Measurements from ENCODE around the gene FAM81A.
A peak's percentile ranks its signal among the peaks of the same experiment; 100 is the strongest.
"Not testable (repeated sequence)": the region's sequence is repeated elsewhere in the genome, so short reads cannot be mapped to it uniquely, and the experiment has no call there.

The FAM81A gene

GRCh38 chr15:59424616-59425015 is 13.4 kb upstream of the FAM81A start:
- no peak for DNase-seq (ENCODE audit: low read depth, low spot score)

GRCh38 chr15:59428898-59429297 is 9.1 kb upstream of the FAM81A start:
- not testable (repeated sequence) for DNase-seq (ENCODE audit: low read depth, low spot score)

- no peak for DNase-seq (ENCODE audit: low read depth, low spot score)
Observed at GRCh38 chr15:59432389-59432788, 5.6 kb upstream of the FAM81A start.

GRCh38 chr15:59434481-59434880 is 3.5 kb upstream of the FAM81A start:
- DNase-seq (ENCODE audit: low read depth, low spot score) = no peak

- DNase-seq (ENCODE audit: low read depth, low spot score) = no peak
Observed at GRCh38 chr15:59436774-59437141, 1.2 kb upstream of the FAM81A start.

GRCh38 chr15:59437142-59437816 is 707 bp upstream of the FAM81A start:
- no peak for DNase-seq (ENCODE audit: low read depth, low spot score)

- DNase-seq (ENCODE audit: low read depth, low spot score) = no peak
Observed at GRCh38 chr15:59438625-59439290, 772 bp downstream of the FAM81A start.

GRCh38 chr15:59439576-59439975 is 1.6 kb downstream of the FAM81A start:
- DNase-seq (ENCODE audit: low read depth, low spot score) = no peak

GRCh38 chr15:59443341-59444072 is 5.5 kb downstream of the FAM81A start:
- no peak for DNase-seq (ENCODE audit: low read depth, low spot score)

- no peak for DNase-seq (ENCODE audit: low read depth, low spot score)
Observed at GRCh38 chr15:59444081-59444835, 6.3 kb downstream of the FAM81A start.

- DNase-seq (ENCODE audit: low read depth, low spot score) = no peak
Observed at GRCh38 chr15:59444980-59445545, 7.1 kb downstream of the FAM81A start.

GRCh38 chr15:59446232-59446957 is 8.4 kb downstream of the FAM81A start:
- DNase-seq (ENCODE audit: low read depth, low spot score) = no peak

GRCh38 chr15:59447367-59447766 is 9.4 kb downstream of the FAM81A start:
- no peak for DNase-seq (ENCODE audit: low read depth, low spot score)

- no peak for DNase-seq (ENCODE audit: low read depth, low spot score)
Observed at GRCh38 chr15:59448871-59449270, 10.9 kb downstream of the FAM81A start.

- no peak for DNase-seq (ENCODE audit: low read depth, low spot score)
Observed at GRCh38 chr15:59453474-59454215, 15.7 kb downstream of the FAM81A start.

- DNase-seq (ENCODE audit: low read depth, low spot score) = peak; percentile 35
Observed at GRCh38 chr15:59456114-59456513, 18.1 kb downstream of the FAM81A start.

- DNase-seq (ENCODE audit: low read depth, low spot score) = no peak
Observed at GRCh38 chr15:59457103-59457502, 19.1 kb downstream of the FAM81A start.

GRCh38 chr15:59461521-59461920 is 23.5 kb downstream of the FAM81A start:
- no peak for DNase-seq (ENCODE audit: low read depth, low spot score)

- DNase-seq (ENCODE audit: low read depth, low spot score) = no peak
Observed at GRCh38 chr15:59473226-59473625, 35.2 kb downstream of the FAM81A start.

- DNase-seq (ENCODE audit: low read depth, low spot score) = not testable (repeated sequence)
Observed at GRCh38 chr15:59475161-59475560, 37.2 kb downstream of the FAM81A start.

Data from ELF-1 (cell line).